Measurements from ENCODE around the gene DHPS. TPM values are rescaled to one million over a fixed set of nuclear protein-coding genes. Genes with fewer than 3 reads are reported as not detected.
"Not testable (repeated sequence)": the region's sequence is repeated elsewhere in the genome, so short reads cannot be mapped to it uniquely, and the experiment has no call there.

DHPS gene
- 77.1 TPM for total RNA-seq

DNA sequence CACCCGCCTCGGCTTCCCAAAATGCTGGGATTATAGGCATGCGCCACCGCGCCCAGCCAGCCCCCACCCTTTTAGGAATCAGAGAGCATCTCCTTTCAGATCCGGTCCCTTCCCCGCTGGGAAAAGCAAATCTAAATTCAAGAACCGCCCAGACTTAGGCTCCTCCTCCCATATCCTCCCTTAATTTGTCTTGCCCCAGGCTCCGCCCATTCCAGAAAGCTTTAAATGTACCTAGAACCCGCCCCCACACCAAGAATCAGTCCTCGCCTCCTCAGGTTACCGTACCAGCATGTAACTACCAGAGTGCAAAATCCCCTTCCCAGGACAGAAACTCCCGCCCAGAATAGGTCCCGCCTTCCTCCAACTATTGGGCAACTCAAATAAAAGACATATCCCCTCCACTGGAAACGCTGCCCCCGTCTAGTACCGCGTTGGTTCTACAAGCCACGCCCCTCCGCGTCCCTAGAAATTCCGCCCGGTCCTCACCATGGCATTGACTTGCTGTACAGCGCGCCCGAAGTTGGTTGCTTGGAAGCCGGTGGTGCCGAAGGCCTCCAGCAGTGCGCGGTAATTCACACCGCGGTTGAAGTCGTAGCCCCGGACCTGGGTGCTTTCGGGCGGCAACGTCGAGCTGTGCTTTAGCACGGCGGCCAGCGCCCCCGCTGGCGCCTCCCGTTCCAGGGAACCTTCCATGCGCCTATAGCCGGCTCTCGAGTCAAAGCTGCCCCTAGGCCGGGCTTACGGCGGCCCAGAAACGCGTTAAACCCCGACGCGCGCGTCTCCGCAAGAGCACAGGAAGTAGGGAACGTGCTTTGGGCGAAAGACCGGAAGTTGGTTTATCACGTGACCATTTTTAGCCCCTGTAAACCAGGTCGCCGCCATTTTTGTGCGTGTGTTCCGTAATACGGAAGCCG lies at the start of gene DHPS:
DHPS (minus strand) TSS at position 807 of the 914 bp plus-strand sequence; CDS start at position 693, 114 bp downstream.
- DNase-seq (ENCODE audit: low spot score) (peak; percentile 94), ATAC-seq (peak; percentile 96)
- intact Hi-C loops (cut with DNase I), result no loop called here

DNA sequence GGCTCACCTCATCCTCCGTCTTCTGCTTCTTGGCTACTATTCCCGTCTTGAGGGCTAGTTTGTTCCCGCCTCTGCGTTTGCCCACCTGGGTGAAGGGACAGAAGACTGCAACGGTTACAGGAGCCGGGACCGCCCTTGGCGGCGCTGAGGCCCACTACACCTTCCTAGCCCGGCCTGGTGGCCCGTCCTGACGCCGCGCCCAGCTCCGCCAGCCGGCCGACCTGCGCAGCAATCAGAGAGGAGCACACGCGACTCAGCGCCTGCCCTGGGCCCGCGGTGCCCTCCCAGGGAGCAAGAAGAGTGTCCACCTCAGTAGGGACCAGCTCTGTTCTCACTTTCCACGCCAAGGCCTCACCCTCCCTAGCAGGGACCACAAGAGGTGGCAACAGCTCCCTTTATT lies 49.7 kb upstream of the DHPS start:
- intact Hi-C loops (cut with DNase I), result no loop called here
- no peak for DNase-seq (ENCODE audit: low spot score)

DNA sequence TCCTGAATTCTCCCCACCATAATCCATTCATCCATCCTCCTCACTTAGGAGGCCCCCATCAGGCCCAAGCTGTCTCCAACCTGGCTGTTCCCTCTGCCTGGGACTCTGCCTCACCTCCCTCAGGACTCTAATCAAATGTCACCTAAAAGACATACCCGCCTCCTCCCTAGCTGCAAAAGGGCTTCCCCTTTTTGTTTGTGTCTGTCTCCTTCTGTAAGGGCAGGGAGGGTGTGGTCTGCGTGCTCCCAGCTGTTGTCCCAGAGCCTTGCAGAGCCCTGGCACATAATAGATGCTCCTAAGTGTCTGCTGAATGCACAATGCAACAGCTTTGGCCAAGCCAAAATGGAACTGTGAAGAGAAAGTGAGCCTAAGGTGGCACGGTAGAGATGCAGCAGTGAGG lies 48.4 kb upstream of the DHPS start:
- no peak for ATAC-seq
- intact Hi-C loops (cut with DNase I), result no loop called here

More for the DNA sequence above, 49.7 kb upstream of the DHPS start:
- ATAC-seq, result no peak

DNA sequence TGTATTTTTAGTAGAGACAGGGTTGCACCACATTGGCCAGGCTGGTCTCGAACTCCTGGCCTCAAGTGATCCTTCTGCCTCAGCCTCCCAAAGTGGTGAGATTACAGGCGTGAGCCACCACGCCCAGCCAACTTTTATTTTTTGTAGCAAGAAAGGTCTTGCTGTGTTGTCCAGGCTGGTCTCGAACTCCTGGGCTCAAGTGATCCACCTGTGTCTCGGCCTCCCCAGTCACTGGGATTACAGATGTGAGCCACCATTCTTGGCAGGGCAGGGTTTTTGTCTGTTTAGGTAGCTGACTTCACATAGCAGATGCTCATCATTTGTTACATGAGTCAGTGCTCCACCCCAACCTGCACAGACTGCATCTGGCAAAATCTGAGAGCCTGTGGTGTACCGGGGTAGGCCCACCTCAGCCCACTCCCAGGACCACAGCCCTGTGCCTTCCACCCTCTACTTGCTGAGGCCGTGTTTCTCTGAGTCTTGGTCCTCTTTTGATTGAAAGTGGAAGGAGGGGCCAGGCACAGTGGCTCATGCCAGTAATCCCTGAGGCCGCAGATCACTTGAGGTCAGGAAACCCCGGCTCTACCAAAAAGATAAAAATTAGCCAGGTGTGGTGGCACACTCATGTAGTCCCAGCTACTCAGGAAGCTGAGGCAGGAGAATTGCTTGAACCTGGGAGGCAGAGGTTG lies 46.2 kb upstream of the DHPS start:
- ATAC-seq, result no peak

More for the DNA sequence above, 48.4 kb upstream of the DHPS start:
- DNase-seq (ENCODE audit: low spot score), result no peak

DNA sequence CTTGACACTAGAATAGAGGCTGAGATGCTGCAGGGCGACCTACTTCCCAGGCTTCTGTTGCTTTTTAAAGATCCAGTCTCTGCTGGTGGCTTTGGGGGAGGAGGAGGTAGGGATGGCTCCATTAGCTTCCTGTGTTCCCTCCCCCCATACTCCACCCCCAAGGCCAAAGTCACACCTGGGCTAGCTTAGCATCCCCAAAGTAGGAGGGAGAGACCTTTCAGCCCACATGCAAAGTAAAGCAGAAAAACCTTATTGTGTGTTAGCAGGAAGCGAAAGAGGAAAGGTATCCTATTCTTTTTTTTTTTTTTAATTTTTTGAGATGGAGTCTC lies 45.3 kb upstream of the DHPS start:
- ATAC-seq, result no peak

More for the DNA sequence above, 46.2 kb upstream of the DHPS start:
- DNase-seq (ENCODE audit: low spot score), result no peak
- intact Hi-C loops (cut with DNase I), result no loop called here

DNA sequence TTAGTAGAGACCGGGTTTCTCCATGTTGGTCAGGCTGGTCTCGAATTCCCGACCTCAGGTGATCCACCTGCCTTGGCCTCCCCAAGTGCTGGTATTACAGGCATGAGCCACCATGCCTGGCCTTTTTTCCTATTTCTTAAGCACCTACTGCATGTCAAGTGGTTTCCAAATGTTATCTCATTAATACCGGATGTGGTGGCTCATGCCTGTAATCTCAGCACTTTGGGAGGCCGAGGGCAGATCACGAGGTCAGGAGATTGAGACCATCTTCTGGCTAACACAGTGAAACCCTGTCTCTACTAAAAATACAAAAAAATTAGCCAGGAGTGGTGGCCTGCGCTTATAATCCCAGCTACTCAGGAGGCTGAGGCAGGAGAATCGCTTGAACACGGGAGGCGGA lies 43.9 kb upstream of the DHPS start:
- ATAC-seq; intact Hi-C loops (cut with DNase I); DNase-seq (ENCODE audit: low spot score): not testable (repeated sequence)

More for the DNA sequence above, 45.3 kb upstream of the DHPS start:
- DNase-seq (ENCODE audit: low spot score), result no peak
- intact Hi-C loops (cut with DNase I), result no loop called here

DNA sequence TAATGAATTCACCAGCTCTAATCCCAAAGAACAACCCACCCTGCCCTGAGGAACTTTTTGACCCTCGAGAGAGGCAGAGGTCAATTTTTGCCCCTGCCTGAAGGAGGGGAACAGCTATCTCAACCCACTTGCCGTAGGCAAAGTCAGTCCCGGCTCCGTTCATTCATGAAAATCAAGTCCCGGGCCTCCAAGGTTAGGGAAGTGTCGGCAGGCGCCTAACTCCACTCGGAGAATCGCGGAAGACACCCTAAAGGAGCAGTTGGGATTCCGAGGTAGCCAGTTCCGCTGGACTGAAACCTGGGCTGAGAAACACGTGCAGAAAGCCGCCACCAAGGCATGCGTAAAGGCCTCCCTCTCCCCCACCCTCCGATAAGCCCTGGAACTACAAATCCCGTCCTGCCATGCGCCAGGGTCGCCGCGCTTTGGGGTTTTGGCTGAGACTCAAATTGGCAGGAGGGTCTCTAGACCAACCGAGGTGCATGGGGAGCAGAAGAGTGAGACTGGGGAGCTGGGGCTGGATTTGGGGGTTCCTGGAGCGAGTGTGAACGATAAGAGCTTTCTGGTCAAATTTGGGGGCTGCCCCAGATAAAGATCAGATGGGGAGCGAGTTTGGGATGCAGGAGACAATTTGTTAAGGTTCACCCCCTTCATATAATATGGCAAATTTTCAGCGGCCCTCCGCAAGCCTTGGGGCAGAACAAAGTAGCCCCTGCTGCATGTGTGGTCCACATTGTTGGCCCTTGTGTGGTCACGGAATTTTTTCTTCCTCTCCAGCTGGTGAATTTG lies 42.2 kb upstream of the DHPS start, which contains the start of gene TNPO2:
TNPO2 (minus strand) TSS at position 292 of the 786 bp plus-strand sequence. CDS start 2,955 bp downstream, outside the sequence.
- DNase-seq (ENCODE audit: low spot score) (no peak), ATAC-seq (peak; percentile 66)
- intact Hi-C loops (cut with DNase I), result no loop called here

DNA sequence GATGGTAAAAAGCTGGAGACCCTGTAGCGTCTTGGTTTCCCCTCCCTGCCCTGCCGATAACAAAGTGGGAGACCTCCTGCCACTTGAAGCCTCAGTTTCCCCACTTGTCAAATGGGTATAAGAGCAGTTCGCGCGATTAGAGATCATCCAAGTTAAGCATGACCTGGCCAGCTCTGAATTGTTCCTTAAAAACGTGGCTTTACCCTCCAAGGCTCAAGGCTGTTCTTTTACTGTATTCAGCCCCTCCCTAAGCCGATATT lies 41.6 kb upstream of the DHPS start:
- intact Hi-C loops (cut with DNase I), result no loop called here
- ATAC-seq (no peak), DNase-seq (ENCODE audit: low spot score) (no peak)

DNA sequence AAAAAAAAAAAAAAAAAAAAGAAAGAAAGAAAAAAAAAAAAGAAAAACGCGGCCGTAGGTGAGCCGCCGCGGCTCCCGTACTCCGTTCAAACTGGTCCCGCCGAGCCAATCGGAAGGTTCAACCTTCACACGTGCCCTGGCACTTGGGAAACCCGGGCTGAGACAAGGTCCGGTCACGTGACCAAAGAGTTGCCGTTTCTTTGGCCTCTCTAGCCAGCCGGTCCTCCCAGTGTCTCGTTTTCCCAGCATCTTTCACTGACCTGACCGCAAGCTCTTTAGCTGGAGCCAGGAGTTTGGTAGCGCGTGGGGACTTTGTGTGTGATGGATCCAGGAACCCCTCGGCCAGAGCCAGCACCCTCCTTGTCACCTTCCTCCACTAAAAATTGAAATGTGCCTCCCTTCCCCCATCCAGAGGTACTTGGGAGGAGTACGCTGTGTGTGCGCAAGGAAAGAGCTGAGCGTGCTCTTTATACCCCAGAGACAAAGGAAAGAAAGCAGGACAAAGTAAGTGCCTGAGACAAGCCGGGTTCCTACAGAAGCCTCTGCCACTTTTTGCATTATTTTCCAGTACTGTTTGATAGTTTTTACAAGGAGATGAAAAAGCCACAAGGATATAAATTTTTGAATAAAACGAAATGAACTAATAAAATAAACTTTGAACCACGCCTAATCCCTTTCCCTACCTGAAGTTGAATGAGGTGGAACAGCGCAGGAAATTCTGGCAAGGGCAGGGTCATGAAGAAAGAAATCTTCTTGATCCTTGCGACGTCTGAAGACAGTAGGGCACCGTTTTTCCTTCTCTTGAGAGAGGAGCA lies 41.1 kb upstream of the DHPS start:
- intact Hi-C loops (cut with DNase I), result no loop called here
- DNase-seq (ENCODE audit: low spot score) (peak; percentile 97), ATAC-seq (peak; percentile 96)

DNA sequence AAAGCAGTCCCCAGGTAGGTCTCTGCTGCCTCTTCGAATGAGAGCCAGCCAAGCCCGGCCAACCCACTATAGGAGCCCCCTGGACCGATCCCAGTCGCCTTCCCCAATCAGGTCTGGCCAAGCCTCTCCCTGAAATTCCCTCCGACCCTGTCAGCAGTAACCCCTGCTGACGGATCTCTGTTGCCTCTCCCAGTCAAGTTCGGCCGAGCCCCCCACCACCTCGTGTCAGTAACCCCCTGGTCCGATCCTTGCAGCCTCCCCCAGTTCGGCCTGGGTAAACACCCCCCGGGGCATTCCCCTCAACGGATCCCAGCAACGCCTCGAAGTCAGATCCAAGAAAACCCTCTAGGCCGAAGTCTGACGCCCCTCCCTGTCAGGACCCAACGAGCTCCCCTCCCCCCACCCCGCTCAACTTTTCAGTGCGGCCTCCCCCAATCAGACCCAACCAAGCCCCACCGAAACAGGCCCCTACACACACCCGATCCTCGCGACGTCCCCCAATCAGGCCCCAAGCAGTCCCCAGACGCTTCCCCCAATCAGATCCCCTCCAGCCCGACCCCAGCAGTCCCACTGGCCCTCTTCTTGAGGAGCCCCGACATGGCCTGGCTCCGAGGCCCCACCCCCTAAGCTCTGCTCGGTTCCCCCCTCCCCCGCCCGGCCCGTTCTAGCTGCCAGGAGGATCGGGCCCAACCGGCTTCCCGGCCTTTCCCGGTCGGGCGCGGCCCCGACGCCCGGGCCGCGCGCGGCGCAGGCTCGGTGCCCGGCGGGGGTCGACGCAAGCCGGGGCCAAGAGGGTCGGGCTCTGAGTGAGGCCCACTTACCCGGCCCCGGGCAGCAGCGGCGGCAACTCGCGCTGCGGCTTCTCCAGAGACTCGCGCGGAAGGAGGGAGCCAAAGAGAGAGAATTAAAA lies 40.2 kb upstream of the DHPS start:
- DNase-seq (ENCODE audit: low spot score) (peak; percentile 81), ATAC-seq (peak; percentile 50)
- intact Hi-C loops (cut with DNase I), result no loop called here

DNA sequence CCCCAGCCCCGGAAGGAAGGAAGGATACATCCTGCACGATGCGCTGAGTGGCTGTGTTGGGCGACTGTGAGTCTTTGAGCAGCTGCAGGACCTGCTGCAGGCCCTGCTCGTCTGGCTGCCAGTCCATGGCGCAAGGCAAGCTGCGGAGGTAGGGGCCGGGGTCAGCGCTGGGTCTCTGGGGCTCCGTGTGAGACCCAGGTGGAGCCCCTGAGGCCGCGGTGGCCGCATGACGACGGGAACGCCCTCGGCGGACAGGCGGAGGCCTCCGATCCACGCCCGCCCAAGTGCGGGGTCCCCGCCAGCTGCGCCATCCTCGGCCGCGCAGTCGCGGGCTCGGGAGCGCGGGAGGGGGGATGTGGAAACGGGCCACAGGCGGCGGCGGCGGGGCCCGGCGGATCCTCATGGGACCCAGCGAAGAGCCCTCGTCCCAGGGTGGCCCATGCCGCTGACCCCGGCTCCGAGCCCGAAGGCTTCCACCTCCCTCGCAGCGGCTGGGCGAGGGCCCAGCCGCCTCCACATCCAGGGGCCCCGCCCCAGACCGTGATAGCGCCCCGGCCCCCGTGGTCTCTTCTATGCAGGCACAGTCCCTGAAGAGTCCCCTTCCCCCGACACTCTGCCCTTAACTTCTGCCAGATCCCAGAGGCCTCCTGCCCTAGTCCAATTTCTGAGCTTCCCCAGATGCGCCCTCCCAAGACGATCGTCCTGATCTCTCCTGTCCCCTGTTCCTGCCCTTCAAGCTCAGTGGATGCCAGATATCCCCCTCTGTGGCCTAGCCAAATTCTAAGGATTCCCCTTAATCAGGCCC lies 39.4 kb upstream of the DHPS start:
- no peak for DNase-seq (ENCODE audit: low spot score)
- intact Hi-C loops (cut with DNase I), result no loop called here
- ATAC-seq, result no peak

DNA sequence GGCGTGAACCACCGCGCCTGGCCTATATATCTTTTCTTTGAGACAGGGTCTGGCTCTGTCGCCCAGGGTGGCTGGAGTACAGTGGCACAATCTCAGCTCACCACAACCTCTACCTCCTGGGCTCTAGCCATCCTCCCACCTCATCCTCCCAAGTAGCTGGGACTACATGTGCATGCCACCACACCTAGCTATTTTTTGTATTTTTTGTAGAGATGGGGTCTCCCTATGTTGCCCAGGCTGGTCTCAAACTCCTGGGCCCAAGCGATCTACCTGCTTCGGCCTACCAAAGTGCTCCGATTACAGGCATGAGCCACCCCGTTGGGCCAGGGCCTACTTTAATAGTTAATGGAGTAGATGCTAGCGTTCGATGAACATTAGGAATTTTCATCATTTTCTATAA lies 38.6 kb upstream of the DHPS start:
- DNase-seq (ENCODE audit: low spot score), result no peak
- intact Hi-C loops (cut with DNase I), result no loop called here
- ATAC-seq, result no peak

DNA sequence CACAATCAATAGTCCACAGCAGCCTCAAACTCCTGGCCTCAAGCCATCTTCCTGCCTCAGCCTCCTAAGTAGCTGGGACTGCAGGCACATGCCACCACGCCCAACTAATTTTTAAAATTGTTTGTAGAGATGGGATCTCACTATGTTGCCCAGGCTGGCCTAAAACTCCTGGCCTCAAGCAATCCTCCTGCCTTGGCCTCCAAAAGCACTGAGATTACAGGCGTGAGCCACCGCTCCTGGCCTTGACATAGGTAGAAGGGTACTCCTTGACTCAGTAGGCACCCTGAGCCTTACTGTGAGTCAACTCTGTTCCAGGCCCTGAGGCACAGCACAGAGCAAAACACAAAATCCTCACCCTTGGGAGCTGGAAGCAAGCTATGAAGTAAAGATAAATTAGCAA lies 34.2 kb upstream of the DHPS start:
- no peak for ATAC-seq
- intact Hi-C loops (cut with DNase I), result no loop called here
- no peak for DNase-seq (ENCODE audit: low spot score)

DNA sequence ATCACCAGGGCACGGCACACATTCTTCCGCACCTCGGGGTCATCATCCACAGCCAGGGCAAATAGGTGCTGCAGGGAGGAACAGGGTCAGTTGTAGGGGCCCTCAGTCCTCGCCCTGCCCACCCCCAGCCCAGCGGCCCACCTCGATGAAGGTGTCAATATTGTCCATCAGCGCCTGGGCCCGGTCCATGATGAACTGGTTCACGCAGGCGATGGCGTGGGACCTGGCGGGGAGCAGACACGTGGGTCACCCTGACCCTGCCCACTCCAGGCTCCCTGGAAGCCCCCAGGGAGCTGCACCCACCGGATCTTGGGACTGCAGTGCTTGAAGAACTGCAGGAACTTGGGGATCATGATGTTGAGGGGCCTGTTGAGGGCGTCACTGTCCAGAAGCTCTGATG lies 33.4 kb upstream of the DHPS start:
- DNase-seq (ENCODE audit: low spot score) (no peak), ATAC-seq (no peak)
- intact Hi-C loops (cut with DNase I), result no loop called here

DNA sequence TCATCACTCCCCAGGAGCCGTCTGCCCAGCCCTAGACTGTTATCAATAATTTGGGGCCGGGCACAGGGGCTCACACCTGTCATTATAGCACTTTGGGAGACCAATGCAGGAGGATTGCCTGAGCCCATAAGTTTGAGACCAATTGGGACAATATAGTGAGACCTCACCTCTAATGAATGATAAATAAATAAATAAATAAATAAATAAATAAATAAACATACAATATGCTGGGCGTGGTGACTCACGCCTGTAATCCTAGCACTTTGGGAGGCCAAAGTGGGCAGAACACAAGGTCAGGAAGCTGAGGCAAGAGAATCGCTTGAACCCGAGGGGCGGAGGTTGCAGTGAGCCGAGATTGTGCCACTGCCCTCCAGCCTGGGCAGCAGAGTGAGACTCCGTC lies 31.6 kb upstream of the DHPS start:
- intact Hi-C loops (cut with DNase I), result not testable (repeated sequence)

DNA sequence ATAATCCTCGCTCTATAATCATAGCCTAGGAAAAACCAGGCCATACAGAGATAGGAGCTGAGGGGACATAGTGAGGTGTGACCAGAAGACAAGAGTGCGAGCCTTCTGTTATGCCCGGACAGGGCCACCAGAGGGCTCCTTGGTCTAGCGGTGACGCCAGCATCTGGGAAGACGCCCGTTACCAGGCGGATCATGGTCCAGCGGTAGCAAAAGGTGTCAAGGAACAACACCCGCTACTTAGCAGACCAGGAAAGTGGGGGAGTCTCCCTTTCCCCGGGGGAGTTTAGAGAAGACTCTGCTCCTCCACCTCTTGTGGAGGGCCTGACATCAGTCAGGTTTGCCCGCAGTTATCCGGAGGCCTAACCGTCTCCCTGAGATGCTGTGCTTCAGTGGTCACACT lies 30.4 kb upstream of the DHPS start:
- DNase-seq (ENCODE audit: low spot score); ATAC-seq; intact Hi-C loops (cut with DNase I): not testable (repeated sequence)

More for the DNA sequence above, 31.6 kb upstream of the DHPS start:
- ATAC-seq; DNase-seq (ENCODE audit: low spot score): not testable (repeated sequence)

DNA sequence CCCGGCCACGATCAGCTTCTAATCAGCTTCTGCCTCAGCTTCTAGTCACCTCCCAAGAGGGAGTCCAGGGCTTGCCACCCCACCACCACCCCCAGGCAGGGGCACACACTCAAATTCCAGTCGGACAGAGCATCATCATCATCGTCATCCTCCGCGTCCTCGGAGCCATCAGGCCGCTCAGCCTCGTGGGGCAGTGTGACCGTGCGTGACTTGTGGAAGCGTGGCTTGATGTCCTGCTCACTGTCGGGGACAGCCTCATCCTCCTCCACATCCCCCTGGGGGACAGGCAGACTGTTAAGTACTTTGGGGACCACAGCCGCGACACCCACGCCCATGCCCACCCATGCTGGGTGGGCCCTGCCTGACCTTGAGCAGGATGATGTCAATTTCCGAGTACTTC lies 29.5 kb upstream of the DHPS start:
- ATAC-seq (no peak), DNase-seq (ENCODE audit: low spot score) (no peak)
- intact Hi-C loops (cut with DNase I), result no loop called here

All from sciatic nerve (tissue), 2 donors.